Stimulated activated CD4-positive, alpha-beta T cell treated with anti-CD3 and anti-CD28 coated beads, Interleukin-12 subunit alpha, Interleukin-12 subunit beta, amount 100 ng/mL, for 24 hours (primary cell): ENCODE results near the gene NOBOX.
"Not testable (repeated sequence)": the region's sequence is repeated elsewhere in the genome, so short reads cannot be mapped to it uniquely, and the experiment has no call there.

Experiments used
- DNase-seq, 2 experiments: peaks; one replicate each; pipeline ENCODE4 v3.0.0-alpha.2; 2020; ENCODE audit warnings: low read depth in 2 of 2

Gene NOBOX

GRCh38 chr7:144403649-144404061, at the start of gene NOBOX:
NOBOX (minus strand) TSS chr7:144403693.
- DNase-seq, result no peak

- DNase-seq, result no peak
These were observed 48.6 kb upstream of the NOBOX start for GRCh38 chr7:144452064-144452463.

GRCh38 chr7:144445590-144445989, 42.1 kb upstream of the NOBOX start:
- DNase-seq, result no peak

GRCh38 chr7:144439717-144440205, 36.3 kb upstream of the NOBOX start:
- DNase-seq, result no peak

GRCh38 chr7:144438759-144439158, 35.3 kb upstream of the NOBOX start:
- no peak for DNase-seq

- DNase-seq, result peak in 1 of 2 experiments; percentile 49
These were observed 34.1 kb upstream of the NOBOX start for GRCh38 chr7:144437370-144438191.

GRCh38 chr7:144436500-144436899, 33.0 kb upstream of the NOBOX start:
- DNase-seq, result no peak

GRCh38 chr7:144428431-144428830, 24.9 kb upstream of the NOBOX start:
- no peak for DNase-seq

- DNase-seq, result not testable (repeated sequence)
These were observed 24.0 kb upstream of the NOBOX start for GRCh38 chr7:144427539-144427938.

- DNase-seq, result not testable (repeated sequence)
These were observed 15.4 kb upstream of the NOBOX start for GRCh38 chr7:144418931-144419330.

- no peak for DNase-seq
These were observed 12.8 kb upstream of the NOBOX start for GRCh38 chr7:144416341-144416740.

- no peak for DNase-seq
These were observed 12.4 kb upstream of the NOBOX start for GRCh38 chr7:144415858-144416257.

GRCh38 chr7:144414815-144415214, 11.3 kb upstream of the NOBOX start:
- no peak for DNase-seq

- DNase-seq, result no peak
These were observed 6.9 kb upstream of the NOBOX start for GRCh38 chr7:144410441-144410840.

- no peak for DNase-seq
These were observed 4.6 kb upstream of the NOBOX start for GRCh38 chr7:144408121-144408520.

- no peak for DNase-seq
These were observed 3.9 kb upstream of the NOBOX start for GRCh38 chr7:144407266-144407931.

- DNase-seq, result no peak
These were observed 1.5 kb upstream of the NOBOX start for GRCh38 chr7:144404946-144405345.

GRCh38 chr7:144403102-144403501, 391 bp downstream of the NOBOX start:
- DNase-seq, result no peak

- DNase-seq, result no peak
These were observed 2.0 kb downstream of the NOBOX start for GRCh38 chr7:144401490-144401889.

GRCh38 chr7:144399946-144400345, 3.5 kb downstream of the NOBOX start:
- no peak for DNase-seq

- no peak for DNase-seq
These were observed 4.6 kb downstream of the NOBOX start for GRCh38 chr7:144398911-144399310.

GRCh38 chr7:144398291-144398690, 5.2 kb downstream of the NOBOX start:
- DNase-seq, result no peak

- DNase-seq, result no peak
These were observed 6.4 kb downstream of the NOBOX start for GRCh38 chr7:144397086-144397485.
